HepG2 (cell line): ENCODE measurements around the gene PRPF4. TPM values are rescaled to one million over a fixed set of nuclear protein-coding genes. Genes with fewer than 3 reads are reported as not detected.

Source experiments
- ATAC-seq: fragments of 200-7000 bp; cut with Tn5 transposase; 3 replicates; pipeline ENCODE4 v1.9.1; 2020; ENCODE audit warnings: mild to moderate bottlenecking, moderate library complexity
- BruUV-seq: library from RNA; stranded (reverse); fragments of 400-500 nt; replicated peaks from 2 replicates; lab custom pipeline; 2021; lab: Mats Ljungman, UMichigan
- CTCF ChIA-PET: fragments of 300-600 bp; formaldehyde crosslinking; extraction: SDS; loops from one replicate; lab custom pipeline; 2021; ENCODE audit warnings: low total read pairs, inconsistent platforms, low intra/inter-chr PET ratio; lab: Yijun Ruan, JAX
- POLR2A ChIA-PET: fragments of 350-600 bp; sonication (Branson Sonifier 250); formaldehyde crosslinking; loops from one replicate; lab custom pipeline; 2020; ENCODE audit warnings: antibody characterized with exemption, inconsistent platforms; lab: Yijun Ruan, JAX
- DNase-seq: peaks from one replicate; pipeline ENCODE4 v3.0.0-alpha.2; 2015; ENCODE audit warnings: low spot score
- FAIRE-seq: peaks from 3 replicates; lab custom pipeline; 2011; peaks lifted over from hg19 to GRCh38; lab: Jason Lieb, UNC
- H2AFZ ChIP-seq: one replicate; pipeline ENCODE4 v1.6.1; 2011; ENCODE audit warnings: low read length, inconsistent platforms
- H3K27ac ChIP-seq: fragments of 300-600 bp; 3 replicates; pipeline ENCODE4 v1.8.0; 2011; ENCODE audit warnings: mixed run types, mild to moderate bottlenecking, mixed read lengths, low read length, inconsistent platforms; ENCODE audit not compliant: insufficient read depth; ENCODE audit errors: extremely low read length
- H3K27me3 ChIP-seq, 2 experiments: fragments of 200-600 bp in 1 of 2; 2 replicates in 1 of 2; 3 replicates in 1 of 2; pipeline versions ENCODE4 v1.6.0 to v1.8.0; 2011; ENCODE audit warnings: low read length in 2 of 2, mild to moderate bottlenecking in 2 of 2, moderate library complexity in 2 of 2, inconsistent platforms in 1 of 2; ENCODE audit not compliant: insufficient read depth in 2 of 2, control insufficient read depth in 1 of 2
- H3K36me3 ChIP-seq, 2 experiments: fragments of 200-600 bp in 1 of 2; replicated peaks in 1 of 2; 2 replicates in 1 of 2; 3 replicates in 1 of 2; pipeline versions ENCODE4 v1.5.1 to v1.8.0; 2011; ENCODE audit warnings: low read length in 2 of 2, inconsistent platforms in 1 of 2; ENCODE audit not compliant: insufficient read depth in 2 of 2, control insufficient read depth in 1 of 2
- H3K4me1 ChIP-seq: 2 replicates; pipeline ENCODE4 v1.5.1; 2012; ENCODE audit warnings: low read length, inconsistent platforms; ENCODE audit not compliant: insufficient read depth
- H3K4me2 ChIP-seq: 2 replicates; pipeline ENCODE4 v1.6.0; 2011; ENCODE audit warnings: low read depth, low read length, inconsistent platforms
- H3K4me3 ChIP-seq, 3 experiments: fragments of 200-600 bp in 1 of 3; sonication (generic), shearing (Covaris generic) in 1 of 3; replicated peaks in 1 of 3; 2 replicates each; pipeline ENCODE4 v1.5.1; 2011 to 2016; ENCODE audit warnings: low read length in 3 of 3, inconsistent platforms in 2 of 3, low read depth in 2 of 3, mild to moderate bottlenecking in 2 of 3, control low read depth in 1 of 3, mixed read lengths in 1 of 3; ENCODE audit not compliant: insufficient read depth in 1 of 3
- H3K79me2 ChIP-seq: one replicate; pipeline ENCODE4 v1.6.1; 2011; ENCODE audit warnings: low read length, inconsistent platforms; ENCODE audit not compliant: insufficient read depth
- H3K9ac ChIP-seq: 2 replicates; pipeline ENCODE4 v1.6.0; 2011; ENCODE audit warnings: mild to moderate bottlenecking, low read depth, low read length, inconsistent platforms; ENCODE audit not compliant: insufficient read depth
- H3K9me3 ChIP-seq: 2 replicates; pipeline ENCODE4 v1.5.1; 2012; ENCODE audit warnings: mild to moderate bottlenecking, low read length
- H4K20me1 ChIP-seq: 2 replicates; pipeline ENCODE4 v1.6.0; 2011; ENCODE audit warnings: inconsistent platforms, mild to moderate bottlenecking, low read length, moderate library complexity; ENCODE audit not compliant: insufficient read depth
- TARDBP ChIP-seq: sonication (generic); formaldehyde crosslinking; IDR thresholded peaks from 2 replicates; pipeline ENCODE4 v1.8.0; 2022; ENCODE audit warnings: mild to moderate bottlenecking, missing genetic modification reagents
- ZFAT ChIP-seq: sonication (generic); formaldehyde crosslinking; conservative IDR thresholded peaks from 2 replicates; pipeline ENCODE4 v1.8.1; 2023; ENCODE audit warnings: missing genetic modification reagents, inconsistent platforms
- ZNF564 ChIP-seq: sonication (generic); formaldehyde crosslinking; IDR thresholded peaks from 2 replicates; pipeline ENCODE4 v1.8.1; 2023; ENCODE audit warnings: mild to moderate bottlenecking, missing genetic modification reagents
- WGBS: methylation state at CpG from one replicate; pipeline ENCODE4 v1.1.6; 2017; ENCODE audit warnings: low lambda C conversion rate; 5-methylcytosine and 5-hydroxymethylcytosine counted together
- in situ Hi-C: cut with HindIII; loops from 2 replicates; pipeline ENCODE4 v1.10.0; 2017; ENCODE audit warnings: low pct_unique_long_range_greater_than_20kb; ENCODE audit not compliant: extremely low pct_ligation_motif_present
- intact Hi-C: fragments of 100-400 bp; cut with micrococcal nuclease; formaldehyde crosslinking; loops from one replicate; pipeline ENCODE4 v1.10.0; 2022; ENCODE audit not compliant: unreplicated experiment
- polyA plus RNA-seq, 8 experiments: library from polyadenylated mRNA; depleted of rRNA in 3 of 8; stranded (reverse) in 7 of 8; unstranded in 1 of 8; fragments of >200 nt; fragmentation: Illumina TruSeq in 4 of 8; extraction: Trizol in 4 of 8; gene quantifications; 2 replicates each; pipeline versions ENCODE4 v1.2.1 to v1.2.3, GENCODE V29; 2011 to 2016; ENCODE audit warnings: low read depth in 4 of 8, missing spikeins in 1 of 8, mixed read lengths in 1 of 8; ENCODE audit not compliant: insufficient read depth in 1 of 8
- total RNA-seq, 5 experiments: library from RNA; depleted of rRNA; stranded (reverse); fragments of >200 nt; fragmentation: Illumina TruSeq; extraction: Trizol; gene quantifications; 2 replicates each; pipeline ENCODE4 v1.2.3, GENCODE V29; 2016; ENCODE audit warnings: low read depth in 1 of 5
- TF ChIP-seq, protein P1 (sequence below): sonication (generic); formaldehyde crosslinking; IDR thresholded peaks from 2 replicates; pipeline ENCODE4 v1.4.0; 2020; ENCODE audit warnings: mild to moderate bottlenecking, missing genetic modification reagents

The PRPF4 gene
- total and polyA plus RNA-seq, 2 of the 13 experiments (the other 11 are each of a cell fraction or from before 2014, with no cell fraction given), result 10.3 to 49.0 TPM

- ChIA-PET POLR2A (no interaction called here), CTCF (no interaction called here)
- Histone ChIP-seq H3K9me3 (no peaks in the 10 kb centered on the region), H4K20me1 (peaks cover 4% of the 10 kb centered on the region; the same call in 1 of the 2 replicates), H3K79me2 (peaks cover 28% of the 10 kb centered on the region), H3K4me2 (no peak overlapping the region), H3K36me3 (peaks cover 6 to 8% of the 10 kb centered on the region in 2 experiments; a peak in 3 of 5 replicates), H3K4me3 (no peak overlapping the region), H3K27me3 (no peaks in the 10 kb centered on the region), H2AFZ (no peak overlapping the region), H3K9ac (no peak overlapping the region), H3K27ac (no peak overlapping the region), H3K4me1 (no peaks in the 10 kb centered on the region)
- FAIRE-seq, result no peak
- TF ChIP-seq ZNF564 (peak; percentile 96), TARDBP (CRISPR knock-in tag) (no peak), ZFAT (CRISPR knock-in tag) (no peak)
- TF ChIP-seq, protein P1, sequence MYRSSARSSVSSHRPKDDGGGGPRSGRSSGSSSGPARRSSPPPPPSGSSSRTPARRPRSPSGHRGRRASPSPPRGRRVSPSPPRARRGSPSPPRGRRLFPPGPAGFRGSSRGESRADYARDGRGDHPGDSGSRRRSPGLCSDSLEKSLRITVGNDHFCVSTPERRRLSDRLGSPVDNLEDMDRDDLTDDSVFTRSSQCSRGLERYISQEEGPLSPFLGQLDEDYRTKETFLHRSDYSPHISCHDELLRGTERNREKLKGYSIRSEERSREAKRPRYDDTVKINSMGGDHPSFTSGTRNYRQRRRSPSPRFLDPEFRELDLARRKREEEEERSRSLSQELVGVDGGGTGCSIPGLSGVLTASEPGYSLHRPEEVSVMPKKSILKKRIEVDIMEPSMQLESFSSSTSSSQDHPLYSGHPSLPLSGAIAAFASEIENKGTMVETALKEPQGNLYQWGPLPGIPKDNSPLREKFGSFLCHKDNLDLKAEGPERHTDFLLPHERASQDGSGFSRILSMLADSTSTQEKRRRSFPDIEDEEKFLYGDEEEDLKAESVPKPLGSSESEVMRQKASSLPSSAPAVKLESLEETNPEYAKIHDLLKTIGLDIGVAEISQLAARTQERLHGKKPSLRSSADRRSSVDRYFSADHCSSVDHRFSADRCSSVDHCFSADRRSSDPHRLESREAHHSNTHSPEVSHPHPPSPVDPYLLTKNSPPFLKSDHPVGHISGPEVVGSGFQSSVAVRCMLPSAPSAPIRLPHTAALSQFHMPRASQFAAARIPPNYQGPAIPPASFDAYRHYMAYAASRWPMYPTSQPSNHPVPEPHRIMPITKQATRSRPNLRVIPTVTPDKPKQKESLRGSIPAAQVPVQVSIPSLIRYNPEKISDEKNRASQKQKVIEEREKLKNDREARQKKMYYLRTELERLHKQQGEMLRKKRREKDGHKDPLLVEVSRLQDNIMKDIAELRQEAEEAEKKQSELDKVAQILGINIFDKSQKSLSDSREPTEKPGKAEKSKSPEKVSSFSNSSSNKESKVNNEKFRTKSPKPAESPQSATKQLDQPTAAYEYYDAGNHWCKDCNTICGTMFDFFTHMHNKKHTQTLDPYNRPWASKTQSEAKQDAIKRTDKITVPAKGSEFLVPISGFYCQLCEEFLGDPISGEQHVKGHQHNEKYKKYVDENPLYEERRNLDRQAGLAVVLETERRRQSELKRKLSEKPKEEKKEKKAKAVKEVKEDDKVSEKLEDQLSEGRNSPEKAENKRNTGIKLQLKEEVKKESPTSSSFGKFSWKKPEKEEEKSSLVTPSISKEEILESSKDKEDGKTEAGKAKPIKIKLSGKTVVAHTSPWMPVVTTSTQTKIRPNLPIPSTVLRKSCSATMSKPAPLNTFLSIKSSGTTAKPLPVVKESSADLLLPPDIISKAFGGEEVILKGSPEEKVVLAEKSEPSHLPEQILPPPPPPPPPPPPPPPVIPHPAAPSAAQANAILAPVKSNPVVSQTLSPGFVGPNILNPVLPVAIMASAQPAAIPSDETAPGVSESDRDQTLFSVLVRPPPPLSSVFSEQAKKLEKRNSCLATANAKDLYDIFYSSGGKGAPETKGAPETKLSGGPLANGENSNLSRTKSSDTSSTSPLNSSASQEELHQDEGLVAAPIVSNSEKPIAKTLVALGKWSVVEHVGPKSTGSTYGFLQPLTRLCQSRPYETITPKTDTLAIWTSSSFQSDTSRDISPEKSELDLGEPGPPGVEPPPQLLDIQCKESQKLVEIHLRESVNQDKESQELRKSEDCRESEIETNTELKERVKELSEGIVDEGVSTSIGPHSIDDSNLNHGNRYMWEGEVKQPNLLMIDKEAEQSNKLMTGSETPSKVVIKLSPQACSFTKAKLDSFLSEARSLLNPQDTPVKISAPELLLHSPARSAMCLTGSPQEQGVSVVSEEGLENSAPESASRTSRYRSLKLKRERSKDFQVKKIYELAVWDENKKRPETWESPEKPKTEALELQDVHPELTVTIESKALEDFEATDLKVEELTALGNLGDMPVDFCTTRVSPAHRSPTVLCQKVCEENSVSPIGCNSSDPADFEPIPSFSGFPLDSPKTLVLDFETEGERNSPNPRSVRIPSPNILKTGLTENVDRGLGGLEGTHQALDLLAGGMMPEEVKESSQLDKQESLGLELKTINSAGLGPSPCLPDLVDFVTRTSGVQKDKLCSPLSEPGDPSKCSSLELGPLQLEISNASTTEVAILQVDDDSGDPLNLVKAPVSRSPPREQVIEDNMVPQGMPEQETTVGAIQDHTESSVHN (CRISPR knock-in tag), result no peak
- intact Hi-C loops, result no loop called here
- BruUV-seq, result no TSS peak
- ATAC-seq, result no peak
- in situ Hi-C loops, result no loop called here
- 100% methylated on average over 2 of the region's 2 CpGs for WGBS
- no peak for DNase-seq
Observed at GRCh38 chr9:113250807-113251206, 24.7 kb upstream of the PRPF4 start.
